T-helper 9 cell (primary cell): ENCODE data around the gene RIN2.

Source experiments
- DNase-seq: peaks from one replicate; pipeline ENCODE4 v3.0.0-alpha.2; 2020
- total RNA-seq, 2 donors: gene quantifications; one replicate each; lab custom pipeline; 2026; lab: John Stamatoyannopoulos, UW

The RIN2 gene
- 0.07 to 0.24 reads per million in 2 donors for total RNA-seq

GRCh38 chr20:19758133-19758500, at the start of gene RIN2:
Gene RIN2 (plus strand): TSS chr20:19758258. CDS start chr20:19889602, 131,344 bp downstream.
- DNase-seq: no peak

GRCh38 chr20:19709635-19710335, 48.3 kb upstream of the RIN2 start:
- no peak for DNase-seq

GRCh38 chr20:19710336-19711120, 47.5 kb upstream of the RIN2 start:
- DNase-seq: no peak

- DNase-seq: no peak
Observed at GRCh38 chr20:19711126-19711525, 46.9 kb upstream of the RIN2 start.

- no peak for DNase-seq
Observed at GRCh38 chr20:19712721-19713260, 45.3 kb upstream of the RIN2 start.

GRCh38 chr20:19713822-19714578, 44.1 kb upstream of the RIN2 start:
- no peak for DNase-seq

GRCh38 chr20:19714579-19714840, 43.5 kb upstream of the RIN2 start:
- DNase-seq: no peak

GRCh38 chr20:19715986-19716385, 42.1 kb upstream of the RIN2 start:
- DNase-seq: no peak

- DNase-seq: no peak
Observed at GRCh38 chr20:19718880-19719279, 39.2 kb upstream of the RIN2 start.

GRCh38 chr20:19720991-19721390, 37.1 kb upstream of the RIN2 start:
- no peak for DNase-seq

- DNase-seq: no peak
Observed at GRCh38 chr20:19723051-19723450, 35.0 kb upstream of the RIN2 start.

GRCh38 chr20:19723813-19724430, 34.1 kb upstream of the RIN2 start:
- no peak for DNase-seq

- DNase-seq: no peak
Observed at GRCh38 chr20:19725373-19725772, 32.7 kb upstream of the RIN2 start.

- no peak for DNase-seq
Observed at GRCh38 chr20:19725814-19726525, 32.1 kb upstream of the RIN2 start.

GRCh38 chr20:19727251-19727847, 30.7 kb upstream of the RIN2 start:
- DNase-seq: no peak

GRCh38 chr20:19729672-19730071, 28.4 kb upstream of the RIN2 start:
- no peak for DNase-seq

GRCh38 chr20:19730706-19731105, 27.4 kb upstream of the RIN2 start:
- no peak for DNase-seq

- DNase-seq: no peak
Observed at GRCh38 chr20:19734811-19735210, 23.2 kb upstream of the RIN2 start.

- no peak for DNase-seq
Observed at GRCh38 chr20:19735446-19735845, 22.6 kb upstream of the RIN2 start.

- no peak for DNase-seq
Observed at GRCh38 chr20:19737025-19737424, 21.0 kb upstream of the RIN2 start.

GRCh38 chr20:19738951-19739350, 19.1 kb upstream of the RIN2 start:
- DNase-seq: no peak

- DNase-seq: no peak
Observed at GRCh38 chr20:19739351-19739750, 18.7 kb upstream of the RIN2 start.
